Spleen (tissue), 7 donors: ENCODE results near the gene CENPS.

ENCODE experiments used
- POLR2A ChIP-seq, 3 donors: fragments of 450-650 bp; IDR thresholded peaks; one replicate each; pipeline ENCODE4 v1.5.1; 2017; ENCODE audit warnings: antibody characterized with exemption in 3 of 3, mild to moderate bottlenecking in 1 of 3
- TF ChIP-seq, protein P1 (sequence below), 11 experiments: fragments of 200-600 bp in 7 of 11; fragments of 450-650 bp in 4 of 11; sonication (generic) in 4 of 11; IDR thresholded peaks in 8 of 11; conservative IDR thresholded peaks in 3 of 11; 1 replicate in 7 of 11; 2 replicates in 4 of 11; pipeline versions ENCODE4 v1.4.0 to v1.8.0; 2016 to 2021; ENCODE audit warnings: antibody characterized with exemption in 11 of 11, inconsistent platforms in 4 of 11, mild to moderate bottlenecking in 1 of 11
- donor health status: DM: no; HTN: no; CAD: no; lungs with moderate emphysema.
- donor health status: DM: no; HTN: no; CAD: no.
- donor health status: DM: no; HTN: no; CAD: no.

GRCh38 chr1:10456048-10456447 is 25.8 kb downstream of the CENPS start:
- TF ChIP-seq, protein P1, sequence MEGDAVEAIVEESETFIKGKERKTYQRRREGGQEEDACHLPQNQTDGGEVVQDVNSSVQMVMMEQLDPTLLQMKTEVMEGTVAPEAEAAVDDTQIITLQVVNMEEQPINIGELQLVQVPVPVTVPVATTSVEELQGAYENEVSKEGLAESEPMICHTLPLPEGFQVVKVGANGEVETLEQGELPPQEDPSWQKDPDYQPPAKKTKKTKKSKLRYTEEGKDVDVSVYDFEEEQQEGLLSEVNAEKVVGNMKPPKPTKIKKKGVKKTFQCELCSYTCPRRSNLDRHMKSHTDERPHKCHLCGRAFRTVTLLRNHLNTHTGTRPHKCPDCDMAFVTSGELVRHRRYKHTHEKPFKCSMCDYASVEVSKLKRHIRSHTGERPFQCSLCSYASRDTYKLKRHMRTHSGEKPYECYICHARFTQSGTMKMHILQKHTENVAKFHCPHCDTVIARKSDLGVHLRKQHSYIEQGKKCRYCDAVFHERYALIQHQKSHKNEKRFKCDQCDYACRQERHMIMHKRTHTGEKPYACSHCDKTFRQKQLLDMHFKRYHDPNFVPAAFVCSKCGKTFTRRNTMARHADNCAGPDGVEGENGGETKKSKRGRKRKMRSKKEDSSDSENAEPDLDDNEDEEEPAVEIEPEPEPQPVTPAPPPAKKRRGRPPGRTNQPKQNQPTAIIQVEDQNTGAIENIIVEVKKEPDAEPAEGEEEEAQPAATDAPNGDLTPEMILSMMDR (IDR thresholded peaks at IDR 0.05 in 8 of 11, conservative IDR thresholded peaks at IDR 0.05 in 3 of 11), result no peak
- TF ChIP-seq POLR2A (IDR thresholded peaks at IDR 0.05), result no peak
